Measurements from ENCODE around the gene UHMK1. TPM values are rescaled to one million over a fixed set of nuclear protein-coding genes. Genes with fewer than 3 reads are reported as not detected.
A peak's percentile ranks its signal among the peaks of the same experiment; 100 is the strongest.

Gene UHMK1
- total RNA-seq, 2 experiments from 2014 or later, result 44.7 to 45.6 TPM

DNA sequence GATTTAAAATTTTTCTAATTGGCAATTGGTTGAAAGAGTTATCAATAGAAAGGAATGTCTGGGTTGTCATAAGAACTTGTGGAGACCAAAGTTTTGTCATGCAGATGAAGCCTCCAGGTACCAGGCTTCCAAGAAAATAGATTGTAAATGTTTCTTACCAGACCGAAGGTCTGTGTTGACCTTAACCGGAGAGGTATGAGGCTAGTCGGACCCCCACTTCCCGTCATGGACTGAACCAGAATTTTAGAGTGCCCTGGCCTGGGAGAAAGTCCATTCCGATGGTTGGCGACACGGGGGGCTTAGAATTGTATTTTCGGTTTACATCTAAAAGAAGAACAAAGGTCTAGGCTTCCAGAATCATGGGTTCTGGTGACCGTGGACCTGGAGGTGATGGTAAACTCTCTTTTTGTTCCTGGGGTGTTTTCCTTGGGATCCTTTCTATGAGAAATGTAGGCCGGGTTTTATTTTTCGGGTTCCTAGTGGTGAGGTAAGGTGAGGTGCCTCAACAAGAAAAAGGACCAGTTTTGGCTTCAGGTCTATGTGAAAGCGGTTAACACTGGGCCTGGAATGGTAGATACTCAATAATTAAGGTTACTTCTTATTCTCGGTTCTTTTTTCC, 405 bp upstream of the UHMK1 start:
- H3K27ac Mint-ChIP-seq, result peak overlapping the region; percentile 95
- DNase-seq, result no peak
- H3K36me3 Mint-ChIP-seq (ENCODE audit: low read depth), result peaks cover 21% of the 10 kb centered on the region
- peak overlapping the region; percentile 100 for H3K4me3 Mint-ChIP-seq
- ChIA-PET POLR2A (interaction anchor here (0.7 kb wide), 1 partner anchor 134 kb away, joined by 3 read pairs; no protein-coding TSS in a partner anchor), CTCF (no interaction called here)
- no peak for ATAC-seq
- TF ChIP-seq, protein P1, sequence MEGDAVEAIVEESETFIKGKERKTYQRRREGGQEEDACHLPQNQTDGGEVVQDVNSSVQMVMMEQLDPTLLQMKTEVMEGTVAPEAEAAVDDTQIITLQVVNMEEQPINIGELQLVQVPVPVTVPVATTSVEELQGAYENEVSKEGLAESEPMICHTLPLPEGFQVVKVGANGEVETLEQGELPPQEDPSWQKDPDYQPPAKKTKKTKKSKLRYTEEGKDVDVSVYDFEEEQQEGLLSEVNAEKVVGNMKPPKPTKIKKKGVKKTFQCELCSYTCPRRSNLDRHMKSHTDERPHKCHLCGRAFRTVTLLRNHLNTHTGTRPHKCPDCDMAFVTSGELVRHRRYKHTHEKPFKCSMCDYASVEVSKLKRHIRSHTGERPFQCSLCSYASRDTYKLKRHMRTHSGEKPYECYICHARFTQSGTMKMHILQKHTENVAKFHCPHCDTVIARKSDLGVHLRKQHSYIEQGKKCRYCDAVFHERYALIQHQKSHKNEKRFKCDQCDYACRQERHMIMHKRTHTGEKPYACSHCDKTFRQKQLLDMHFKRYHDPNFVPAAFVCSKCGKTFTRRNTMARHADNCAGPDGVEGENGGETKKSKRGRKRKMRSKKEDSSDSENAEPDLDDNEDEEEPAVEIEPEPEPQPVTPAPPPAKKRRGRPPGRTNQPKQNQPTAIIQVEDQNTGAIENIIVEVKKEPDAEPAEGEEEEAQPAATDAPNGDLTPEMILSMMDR (IDR thresholded peaks at IDR 0.05), result no peak
- intact Hi-C loops (cut with micrococcal nuclease), result loop anchor here (5.0 kb wide), 1 partner anchor 65 kb away; the partner anchor contains the start of gene UAP1
- peaks cover 36% of the 10 kb centered on the region for H3K4me1 Mint-ChIP-seq (ENCODE audit: low read depth)
- H3K9me3 Mint-ChIP-seq, result no peaks in the 10 kb centered on the region
- H3K27me3 Mint-ChIP-seq, result no peaks in the 10 kb centered on the region

DNA sequence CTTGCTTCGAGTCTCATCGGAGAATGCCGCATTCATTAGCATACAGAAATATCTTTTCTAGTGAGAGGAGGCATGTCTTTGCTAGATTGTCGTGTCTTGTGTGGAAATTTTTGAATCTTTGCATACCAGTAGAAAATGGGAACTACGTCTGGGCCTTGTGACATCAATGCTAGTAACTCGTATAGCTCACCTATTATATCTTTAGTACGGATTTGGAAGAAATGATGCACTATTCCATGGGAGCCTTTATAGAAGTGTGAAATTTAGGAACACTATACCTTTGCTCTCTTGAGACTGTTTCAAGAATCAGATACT, 835 bp downstream of the UHMK1 start:
- TF ChIP-seq, protein P1 (IDR thresholded peaks at IDR 0.05), result no peak
- peaks cover 41% of the 10 kb centered on the region for H3K4me1 Mint-ChIP-seq (ENCODE audit: low read depth)
- CTCF ChIA-PET, result interaction anchor here (2.2 kb wide), 1 partner anchor 10 kb away, joined by 8 read pairs; no protein-coding TSS in a partner anchor
- H3K9me3 Mint-ChIP-seq, result no peaks in the 10 kb centered on the region
- no peaks in the 10 kb centered on the region for H3K27me3 Mint-ChIP-seq
- peaks cover 25% of the 10 kb centered on the region for H3K36me3 Mint-ChIP-seq (ENCODE audit: low read depth)
- H3K4me3 Mint-ChIP-seq, result peak overlapping the region; percentile 100
- POLR2A ChIA-PET, result no interaction called here
- intact Hi-C loops (cut with micrococcal nuclease), result loop anchor here (5.0 kb wide), 1 partner anchor 64 kb away; the partner anchor contains the start of gene UAP1
- H3K27ac Mint-ChIP-seq, result peak overlapping the region; percentile 92
- ATAC-seq (no peak), DNase-seq (no peak)

DNA sequence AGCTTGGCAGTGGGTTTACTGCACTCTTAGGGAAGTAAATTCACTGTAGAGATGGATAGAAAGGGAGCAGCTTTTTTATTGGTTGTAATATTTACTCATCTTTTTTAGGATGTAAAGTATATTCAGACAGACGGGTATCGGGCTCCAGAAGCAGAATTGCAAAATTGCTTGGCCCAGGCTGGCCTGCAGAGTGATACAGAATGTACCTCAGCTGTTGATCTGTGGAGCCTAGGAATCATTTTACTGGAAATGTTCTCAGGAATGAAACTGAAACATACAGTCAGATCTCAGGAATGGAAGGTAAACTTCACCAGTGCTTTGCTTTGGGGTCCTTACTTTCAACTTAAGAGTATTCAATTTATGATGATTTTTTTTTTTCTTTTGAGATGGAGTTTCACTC, 3.2 kb downstream of the UHMK1 start:
- intact Hi-C loops (cut with micrococcal nuclease), result no loop called here
- CTCF ChIA-PET, result interaction anchor here (1.2 to 1.3 kb wide), 2 partner anchors 15 to 60 kb away, joined by 3 read pairs; no protein-coding TSS in a partner anchor
- no peak overlapping the region for H3K4me3 Mint-ChIP-seq
- H3K4me1 Mint-ChIP-seq (ENCODE audit: low read depth), result peaks cover 39% of the 10 kb centered on the region
- H3K27ac Mint-ChIP-seq, result no peak overlapping the region
- peaks cover 30% of the 10 kb centered on the region for H3K36me3 Mint-ChIP-seq (ENCODE audit: low read depth)
- ATAC-seq (no peak), DNase-seq (no peak)
- POLR2A ChIA-PET, result no interaction called here
- H3K9me3 Mint-ChIP-seq, result no peaks in the 10 kb centered on the region
- TF ChIP-seq, protein P1 (IDR thresholded peaks at IDR 0.05), result no peak
- no peaks in the 10 kb centered on the region for H3K27me3 Mint-ChIP-seq

DNA sequence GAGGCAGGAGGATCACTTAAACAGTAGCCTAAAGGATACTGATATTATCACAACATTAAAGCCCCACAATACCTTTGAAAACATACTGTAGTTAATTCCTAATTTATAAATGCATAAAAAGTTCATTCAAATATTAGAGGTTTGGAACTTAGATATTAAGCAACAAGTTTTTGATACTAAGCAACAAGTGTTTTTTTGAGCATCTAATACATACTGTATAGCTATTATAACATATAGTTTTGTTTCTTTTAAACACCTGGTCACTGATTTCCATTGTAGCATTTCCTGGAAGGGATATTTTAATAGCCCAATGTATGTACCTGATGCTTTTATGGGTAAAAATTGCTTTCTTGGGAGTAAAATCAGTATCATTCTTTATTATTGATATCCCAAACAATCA, 4.5 kb downstream of the UHMK1 start:
- H3K27ac Mint-ChIP-seq, result no peak overlapping the region
- H3K9me3 Mint-ChIP-seq, result no peaks in the 10 kb centered on the region
- H3K27me3 Mint-ChIP-seq, result no peaks in the 10 kb centered on the region
- no peak overlapping the region for H3K4me3 Mint-ChIP-seq
- DNase-seq (no peak), ATAC-seq (no peak)
- peaks cover 31% of the 10 kb centered on the region for H3K4me1 Mint-ChIP-seq (ENCODE audit: low read depth)
- ChIA-PET POLR2A (no interaction called here), CTCF (no interaction called here)
- TF ChIP-seq, protein P1 (IDR thresholded peaks at IDR 0.05), result no peak
- intact Hi-C loops (cut with micrococcal nuclease), result no loop called here
- peaks cover 39% of the 10 kb centered on the region for H3K36me3 Mint-ChIP-seq (ENCODE audit: low read depth)

DNA sequence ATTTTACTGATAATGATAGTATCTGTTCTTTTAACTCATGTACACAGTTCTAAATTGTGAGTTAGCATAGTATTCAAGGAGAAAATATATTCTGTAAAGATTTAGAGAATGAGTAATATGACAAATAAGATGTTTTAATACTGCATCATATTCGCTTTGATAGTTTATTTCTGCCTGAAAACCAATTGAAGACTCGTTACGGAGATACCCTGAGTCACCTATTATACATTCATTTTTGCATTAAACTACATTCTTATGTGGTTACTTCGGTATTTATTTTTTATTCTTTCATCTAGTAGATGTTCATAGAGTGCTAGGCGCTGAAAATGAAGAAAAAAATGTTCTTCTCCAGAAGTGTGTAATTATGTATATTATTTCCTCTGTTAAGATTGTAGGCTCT, 5.3 kb downstream of the UHMK1 start:
- Mint-ChIP-seq H3K27ac (no peak overlapping the region), H3K4me1 (ENCODE audit: low read depth) (peaks cover 28% of the 10 kb centered on the region), H3K9me3 (no peaks in the 10 kb centered on the region), H3K36me3 (ENCODE audit: low read depth) (peaks cover 37% of the 10 kb centered on the region), H3K4me3 (no peak overlapping the region), H3K27me3 (no peaks in the 10 kb centered on the region)
- DNase-seq (no peak), ATAC-seq (no peak)
- intact Hi-C loops (cut with micrococcal nuclease), result no loop called here
- TF ChIP-seq, protein P1 (IDR thresholded peaks at IDR 0.05), result no peak
- POLR2A ChIA-PET, result no interaction called here
- CTCF ChIA-PET, result no interaction called here
